Measurements from ENCODE around the gene SIK2.
"Not testable (repeated sequence)": the region's sequence is repeated elsewhere in the genome, so short reads cannot be mapped to it uniquely, and the experiment has no call there.

SIK2 gene

DNA sequence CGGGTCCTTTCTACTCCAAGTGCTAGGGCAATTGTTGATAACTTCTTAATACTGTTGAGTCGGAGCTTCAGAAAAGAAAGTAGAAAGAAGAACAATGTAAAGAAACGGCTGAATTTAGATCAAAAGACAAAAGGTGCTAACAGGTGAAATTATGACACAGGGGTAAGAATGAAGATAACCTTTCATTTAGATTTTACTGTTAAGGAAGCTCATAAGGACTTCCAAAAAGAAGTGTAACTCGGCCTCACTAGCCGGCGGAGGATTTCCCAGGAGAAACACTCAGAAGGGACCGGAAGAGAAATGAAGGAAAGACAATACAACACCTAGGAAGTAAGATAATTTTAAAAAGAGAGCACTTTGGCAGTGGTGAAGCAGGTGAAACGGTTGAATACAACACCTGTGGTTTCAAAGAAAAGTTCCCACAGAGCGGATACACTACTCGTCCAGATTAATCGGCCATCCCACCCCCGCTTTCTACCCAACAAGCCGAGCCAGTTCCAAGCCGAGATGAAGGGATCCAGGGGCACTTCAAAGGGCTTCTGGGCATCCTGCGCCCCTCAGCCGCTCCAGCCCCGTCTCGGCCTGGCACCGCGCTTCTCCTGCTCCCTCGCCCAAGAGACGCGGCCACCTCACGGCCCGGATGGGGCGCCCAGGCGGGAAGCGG, 163.2 kb downstream of the SIK2 start:
- no peak for DNase-seq

DNA sequence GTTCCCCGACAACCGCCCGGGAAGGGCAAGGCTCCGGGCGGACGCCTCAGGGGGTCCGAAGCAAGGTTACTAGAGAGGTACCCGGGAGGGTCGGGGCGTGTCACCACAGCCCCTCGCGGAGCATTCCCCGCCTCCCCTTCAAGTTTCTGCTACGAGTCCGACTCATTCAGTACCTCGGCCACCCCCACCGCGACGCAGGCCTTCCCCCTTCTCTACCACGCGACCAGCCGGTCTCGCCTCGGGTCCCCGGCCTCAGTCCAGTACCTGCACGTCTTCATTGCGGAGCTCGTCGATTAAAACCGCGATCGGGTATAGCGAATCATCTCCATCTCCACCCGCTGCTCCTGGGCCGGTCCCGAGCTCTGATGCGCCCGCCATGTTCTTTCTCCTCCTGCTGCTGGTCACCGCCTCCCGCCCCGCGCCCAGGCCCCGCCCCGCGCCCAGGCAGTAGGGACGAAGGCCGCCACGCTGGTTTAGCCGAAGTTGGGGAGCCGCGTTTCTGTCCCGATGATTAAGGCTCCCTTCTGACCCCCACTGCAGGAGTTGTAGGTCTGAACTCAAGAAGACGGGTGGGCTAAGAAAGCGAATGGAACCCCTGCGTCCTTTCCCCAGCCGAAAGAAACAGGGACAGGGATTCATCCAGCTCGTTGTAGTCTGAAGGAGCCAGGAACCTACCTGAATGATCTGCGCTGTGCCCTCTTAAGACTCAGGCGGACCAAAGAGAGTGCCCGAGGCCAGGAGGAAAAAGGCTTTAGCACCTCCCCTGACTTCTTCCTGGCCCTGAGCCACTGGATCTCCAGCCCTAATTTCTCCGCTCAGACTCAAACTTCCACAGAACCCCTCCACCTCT, 164.0 kb downstream of the SIK2 start, which contains the start of gene PPP2R1B:
Gene PPP2R1B (minus strand): TSS at position 406 of the 850 bp plus-strand sequence. CDS start 28 bp downstream, at position 378.
- DNase-seq, result peak; percentile 72

DNA sequence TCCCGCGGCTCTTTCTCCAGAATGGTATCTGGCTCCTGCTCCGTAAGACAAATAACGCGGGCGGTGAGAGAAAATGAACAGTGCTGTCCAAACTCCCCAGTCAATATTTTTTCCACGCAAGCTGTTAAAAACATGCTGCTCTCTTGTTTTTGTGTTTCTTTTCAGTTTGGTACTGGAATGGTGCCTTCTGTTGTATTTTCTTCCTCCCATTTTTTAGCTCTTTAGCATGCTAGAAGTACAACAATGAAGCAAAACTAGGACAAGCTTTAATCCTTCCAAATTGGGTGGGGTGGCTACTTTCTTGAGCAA, 164.5 kb downstream of the SIK2 start:
- no peak for DNase-seq

DNA sequence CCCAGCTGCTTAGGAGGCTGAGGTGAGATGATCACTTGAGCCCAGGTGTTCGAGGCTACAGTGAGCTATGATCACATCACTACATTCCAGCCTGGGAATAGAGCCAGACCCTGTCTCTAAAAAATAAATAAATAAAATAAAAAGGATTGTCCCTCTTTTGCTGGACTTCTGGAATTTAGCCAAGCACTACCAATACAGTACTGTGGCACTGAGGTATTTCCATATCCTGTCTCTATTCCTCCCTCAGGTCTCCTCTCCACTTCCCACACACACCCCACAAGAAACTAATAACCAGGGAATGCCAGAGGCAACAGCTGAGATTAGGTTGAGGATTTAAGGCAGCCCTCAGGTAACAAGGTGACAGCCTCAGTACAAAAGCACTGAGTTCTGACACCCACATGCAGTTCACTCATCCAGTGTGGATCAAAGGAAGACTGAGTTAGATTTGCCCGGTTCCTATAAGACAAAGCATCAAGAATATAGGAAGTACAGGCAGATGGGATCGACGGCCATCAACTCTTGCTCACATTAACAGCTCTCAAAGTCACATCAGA, 168.4 kb downstream of the SIK2 start:
- DNase-seq, result no peak

DNA sequence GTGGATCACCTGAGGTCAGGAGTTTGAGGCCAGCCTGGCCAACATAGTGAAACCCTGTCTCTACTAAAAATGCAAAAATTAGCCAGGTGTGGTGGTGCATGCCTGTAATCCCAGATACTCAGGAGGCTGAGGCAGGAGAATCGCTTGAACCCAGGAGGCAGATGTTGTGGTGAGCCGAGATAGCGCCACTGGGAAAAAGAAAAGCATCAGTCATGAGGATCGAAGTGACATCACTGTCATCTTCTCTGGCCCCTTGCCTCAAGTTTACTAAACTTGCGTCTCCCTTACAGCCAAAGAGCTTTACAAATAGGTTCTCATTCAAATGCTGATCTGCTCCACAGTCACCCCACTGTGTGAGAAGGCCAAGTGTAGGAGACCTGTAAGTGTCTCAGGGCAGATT, 169.0 kb downstream of the SIK2 start:
- not testable (repeated sequence) for DNase-seq

DNA sequence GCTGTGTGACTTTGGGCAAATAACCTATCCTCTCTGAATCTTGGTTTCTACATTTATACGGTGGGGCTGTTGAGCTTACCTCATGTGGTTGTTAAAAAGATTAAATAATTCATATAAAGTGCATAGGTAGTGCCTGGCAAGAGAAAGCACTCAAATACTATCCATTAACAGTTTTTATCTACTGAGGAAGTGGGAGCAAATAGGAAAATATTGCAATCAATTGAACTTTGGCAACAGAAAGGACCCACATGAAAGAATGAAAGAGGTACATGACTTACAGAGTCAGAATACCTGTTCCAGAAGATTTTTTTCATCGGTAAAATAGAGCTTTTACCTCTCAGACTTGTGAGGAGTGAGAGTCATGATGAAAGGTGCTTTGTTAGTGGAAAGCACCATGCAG, 170.3 kb downstream of the SIK2 start:
- DNase-seq, result no peak

DNA sequence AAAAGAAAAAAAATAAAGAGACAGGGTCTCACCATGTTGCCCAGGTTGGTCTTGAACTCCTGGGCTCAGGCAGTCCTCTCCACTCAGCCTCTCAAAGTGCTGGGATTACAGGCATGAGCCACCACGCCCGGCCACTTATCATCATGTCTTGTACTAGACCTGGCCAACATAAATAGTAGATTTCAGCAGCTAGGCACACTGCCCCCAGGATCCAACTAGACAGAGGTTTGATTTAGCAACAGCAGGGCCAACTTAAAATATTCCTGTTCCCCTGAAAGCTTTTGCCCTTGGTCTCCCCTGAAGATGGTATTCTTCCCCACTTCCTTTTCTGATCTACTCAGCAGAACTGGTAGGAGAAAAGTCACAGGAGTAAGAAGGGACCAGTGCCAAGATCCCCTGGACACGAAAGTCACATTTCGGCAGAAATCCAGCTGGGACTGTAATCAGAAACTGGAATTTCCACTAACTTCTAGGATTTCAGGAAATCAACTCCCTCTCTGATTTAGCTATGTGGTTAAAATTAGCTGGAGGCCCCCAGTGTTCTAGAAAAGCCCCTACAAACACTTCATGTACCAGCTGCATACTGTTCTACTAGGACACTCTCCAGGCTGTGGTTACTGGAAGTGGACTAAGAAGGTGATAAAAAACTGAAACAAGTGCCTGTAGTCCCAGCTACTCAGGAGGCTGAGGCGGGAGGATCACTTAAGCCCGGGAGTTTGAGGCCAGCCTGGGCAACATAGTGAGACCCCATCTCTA, 172.9 kb downstream of the SIK2 start:
- DNase-seq, result no peak

DNA sequence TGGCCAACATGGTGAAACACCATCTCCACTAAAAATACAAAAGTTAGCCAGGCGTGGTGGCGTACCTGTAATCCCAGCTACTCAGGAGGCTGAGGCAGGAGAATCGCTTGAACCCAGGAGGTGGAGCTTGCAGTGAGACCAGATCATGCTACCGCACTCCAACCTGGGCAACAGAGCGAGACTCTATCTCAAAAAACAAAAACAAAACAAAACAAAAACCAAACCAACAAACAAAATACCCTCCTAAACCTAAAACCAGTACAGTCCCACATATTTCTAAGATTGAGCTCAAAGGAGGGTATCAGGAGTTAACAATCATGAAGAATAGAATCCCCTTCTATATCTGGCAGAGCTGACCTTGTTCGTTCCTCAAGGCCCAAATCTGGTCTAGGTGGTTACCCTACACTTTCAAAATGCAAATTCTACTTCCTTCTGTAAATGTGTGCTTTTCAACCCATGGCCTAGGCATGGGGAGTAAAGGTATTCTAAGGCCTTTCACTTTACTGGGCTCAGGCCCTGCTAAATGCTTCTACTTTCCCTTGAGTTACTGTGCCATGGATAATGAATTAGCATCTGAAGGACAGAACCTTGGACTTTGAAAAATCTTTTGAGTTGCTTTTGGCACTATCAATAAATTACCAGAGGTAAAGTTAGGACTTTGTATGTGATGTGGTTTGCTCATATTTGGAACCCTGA, 174.3 kb downstream of the SIK2 start:
- no peak for DNase-seq

DNA sequence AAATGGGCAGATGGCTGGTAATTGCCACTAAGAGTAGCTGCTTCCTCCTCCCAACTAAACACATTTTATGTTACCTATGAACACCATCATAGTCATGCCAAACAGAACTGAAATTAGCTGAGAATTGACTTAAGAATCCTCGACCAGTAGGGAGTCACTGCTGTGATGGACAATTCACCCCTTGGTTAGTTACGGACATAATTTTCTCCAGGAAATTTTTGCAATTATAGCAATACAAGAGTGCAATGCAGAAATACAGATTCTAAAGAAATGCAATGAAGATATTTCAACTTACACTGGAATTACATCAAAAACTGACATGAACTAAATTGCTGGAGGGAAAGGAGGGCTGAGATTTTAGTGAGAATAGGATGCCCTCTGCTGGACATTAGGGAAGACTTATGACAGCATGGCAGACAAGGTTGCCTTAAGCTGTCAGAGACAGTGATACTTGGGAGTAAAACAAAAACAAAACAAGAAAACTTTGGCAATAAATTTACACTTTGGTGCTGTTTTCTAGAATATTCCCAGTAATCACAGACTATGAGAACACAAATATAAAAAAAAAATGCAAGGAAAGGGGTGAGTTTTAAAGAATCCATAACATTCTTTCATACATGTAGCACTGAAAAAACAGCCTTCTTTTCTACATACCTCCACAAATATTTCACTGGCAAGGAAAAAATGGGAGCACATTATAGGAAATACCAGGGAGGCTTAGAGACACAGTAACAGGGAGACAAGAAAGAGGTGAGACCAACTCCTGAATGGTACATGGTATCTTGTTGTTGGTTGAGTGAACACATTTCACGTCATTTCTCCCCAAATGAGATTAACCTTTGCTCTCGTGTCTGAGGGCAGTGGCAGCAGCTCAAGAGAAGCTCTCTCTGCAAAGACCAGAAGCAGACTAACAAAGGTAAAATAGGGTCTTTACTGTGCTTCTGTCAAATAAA, 175.1 kb downstream of the SIK2 start:
- DNase-seq, result no peak

DNA sequence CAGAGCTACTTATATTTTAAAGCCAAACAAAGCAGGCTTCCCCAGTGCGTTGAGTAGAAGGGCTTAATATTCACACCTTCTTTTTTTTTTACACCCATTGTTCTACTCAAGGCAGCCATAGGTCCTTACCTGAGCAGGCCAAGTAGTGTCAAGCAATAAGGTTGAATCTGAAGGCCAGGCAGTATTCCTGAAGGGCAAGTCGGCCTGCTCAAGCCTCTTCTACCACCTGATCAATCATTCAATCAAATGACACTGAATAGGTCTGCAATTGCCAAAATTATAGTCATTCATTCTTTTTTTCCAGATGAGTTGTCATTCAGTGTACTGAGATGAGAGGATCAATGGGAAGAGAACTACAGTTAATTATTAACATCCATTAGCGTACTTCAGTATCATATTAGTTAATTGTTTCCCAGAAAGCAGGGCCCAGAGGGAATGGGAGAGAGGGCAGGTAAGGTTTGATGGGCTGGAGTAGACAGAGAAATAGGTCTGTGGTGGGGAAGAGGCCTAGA, 175.9 kb downstream of the SIK2 start:
- no peak for DNase-seq

DNA sequence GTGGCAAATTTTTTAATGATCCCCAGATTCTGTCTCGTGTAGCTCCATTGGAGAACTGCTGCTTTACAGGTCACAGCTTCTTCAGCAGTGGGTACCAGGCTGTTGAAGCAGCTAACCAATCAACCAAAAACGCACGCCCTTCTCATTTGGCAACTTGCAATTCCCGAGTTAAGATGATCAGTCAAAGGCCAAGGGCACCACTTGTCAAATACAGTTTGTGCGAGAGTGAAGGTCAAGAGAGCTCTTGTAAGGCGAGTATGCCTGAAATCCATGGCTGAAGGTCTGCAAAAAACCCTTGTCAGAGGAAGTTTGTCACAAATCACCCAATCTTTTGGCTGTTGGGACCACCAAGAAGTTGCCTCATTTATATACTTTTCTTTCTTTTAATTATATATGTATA, 176.9 kb downstream of the SIK2 start:
- no peak for DNase-seq

All from stimulated activated CD4-positive, alpha-beta T cell treated with anti-CD3 and anti-CD28 coated beads, Interleukin-1b, Interleukin-23, amount 100 ng/mL, for 48 hours (primary cell).